B cell (primary cell): ENCODE data around the gene CRBN. TPM values are rescaled to one million over a fixed set of nuclear protein-coding genes. Genes with fewer than 3 reads are reported as not detected.

ENCODE experiments used
- ATAC-seq: fragments of 200-7000 bp; cut with Tn5 transposase; one replicate; pipeline ENCODE4 v1.10.0; 2021; ENCODE audit warnings: low read depth, mild to moderate bottlenecking, moderate number of reproducible peaks, moderate library complexity
- CTCF ChIA-PET: fragments of 350-600 bp; sonication (Branson Sonifier 250); formaldehyde crosslinking; loops from one replicate; lab custom pipeline; 2021; ENCODE audit warnings: antibody characterized with exemption, inconsistent platforms; lab: Charles Lee
- POLR2A ChIA-PET: fragments of 350-600 bp; sonication (Branson Sonifier 250); formaldehyde crosslinking; loops from one replicate; lab custom pipeline; 2021; ENCODE audit warnings: antibody characterized with exemption; lab: Charles Lee
- DNase-seq: peaks from one replicate; pipeline ENCODE4 v3.0.0; 2013
- H2AFZ ChIP-seq: 2 replicates; pipeline ENCODE4 v1.6.1; 2012; ENCODE audit warnings: mild to moderate bottlenecking, low read depth, low read length; ENCODE audit not compliant: insufficient read depth, poor library complexity, severe bottlenecking
- H3K27ac ChIP-seq, 2 donors: 1 replicate in 1 of 2; 2 replicates in 1 of 2; pipeline ENCODE4 v1.5.1; 2012 to 2013; ENCODE audit warnings: low read length in 2 of 2, mild to moderate bottlenecking in 2 of 2, moderate library complexity in 1 of 2
- H3K27me3 ChIP-seq, 4 experiments: fragments of 200-600 bp in 1 of 4; sonication (generic) in 1 of 4; replicated peaks in 1 of 4; 1 replicate in 2 of 4; 2 replicates in 2 of 4; pipeline versions ENCODE4 v1.6.1 to v1.7.0; 2013 to 2016; ENCODE audit warnings: low read length in 3 of 4, mild to moderate bottlenecking in 2 of 4, mixed read lengths in 1 of 4, moderate library complexity in 1 of 4; ENCODE audit not compliant: insufficient read depth in 4 of 4, control insufficient read depth in 3 of 4; ENCODE audit errors: control extremely low read depth in 1 of 4
- H3K36me3 ChIP-seq, 2 experiments: replicated peaks in 1 of 2; 1 replicate in 1 of 2; 2 replicates in 1 of 2; pipeline versions ENCODE4 v1.6.1 to v1.7.1; 2013; ENCODE audit warnings: low read length in 1 of 2; ENCODE audit not compliant: insufficient read depth in 2 of 2, control insufficient read depth in 1 of 2; ENCODE audit errors: control extremely low read depth in 1 of 2, extremely low read depth in 1 of 2
- H3K4me1 ChIP-seq, 2 donors: fragments of 200-600 bp in 1 of 2; sonication (generic) in 1 of 2; 1 replicate in 1 of 2; 2 replicates in 1 of 2; pipeline versions ENCODE4 v1.5.1 to v1.6.1; 2013 to 2017; ENCODE audit warnings: low read length in 2 of 2; ENCODE audit not compliant: control insufficient read depth in 2 of 2, insufficient read depth in 2 of 2
- H3K4me2 ChIP-seq: replicated peaks from 2 replicates; pipeline ENCODE3; 2012; ENCODE audit warnings: mild to moderate bottlenecking, low read depth, low read length; ENCODE audit not compliant: poor library complexity, severe bottlenecking
- H3K4me3 ChIP-seq, 5 experiments: fragments of 200-600 bp in 1 of 5; sonication (generic) in 1 of 5; 1 replicate in 3 of 5; 2 replicates in 2 of 5; pipeline versions ENCODE4 v1.5.1 to v1.7.0; 2011 to 2016; ENCODE audit warnings: low read length in 4 of 5, mild to moderate bottlenecking in 4 of 5, low read depth in 2 of 5, control low read depth in 1 of 5, moderate library complexity in 1 of 5; ENCODE audit not compliant: insufficient read depth in 1 of 5; ENCODE audit errors: control extremely low read depth in 1 of 5, extremely low read depth in 1 of 5
- H3K79me2 ChIP-seq: fragments of 200-600 bp; sonication (generic); one replicate; pipeline ENCODE4 v1.6.0; 2016; ENCODE audit warnings: low read length; ENCODE audit not compliant: control insufficient read depth, insufficient read depth
- H3K9ac ChIP-seq: fragments of 200-600 bp; sonication (generic); 2 replicates; pipeline ENCODE4 v1.6.1; 2017; ENCODE audit warnings: mild to moderate bottlenecking, low read length, moderate library complexity
- H3K9me3 ChIP-seq, 3 donors: one replicate each; pipeline versions ENCODE4 v1.6.1 to v1.7.1; 2013; ENCODE audit warnings: low read length in 2 of 3; ENCODE audit not compliant: control insufficient read depth in 2 of 3, insufficient read depth in 1 of 3; ENCODE audit errors: control extremely low read depth in 1 of 3
- H4K20me1 ChIP-seq: 2 replicates; pipeline ENCODE4 v1.6.0; 2012; ENCODE audit warnings: mild to moderate bottlenecking, low read length; ENCODE audit not compliant: insufficient read depth, control insufficient read depth, poor library complexity, severe bottlenecking
- H3K27ac Mint-ChIP-seq: one replicate; pipeline ENCODE4 v1.8.0; 2021; ENCODE audit warnings: mixed read lengths
- H3K27me3 Mint-ChIP-seq: one replicate; pipeline ENCODE4 v1.8.0; 2021; ENCODE audit warnings: mixed read lengths
- H3K4me1 Mint-ChIP-seq: one replicate; pipeline ENCODE4 v1.8.0; 2021; ENCODE audit warnings: mixed read lengths
- H3K4me3 Mint-ChIP-seq: one replicate; pipeline ENCODE4 v1.8.0; 2021; ENCODE audit warnings: mixed read lengths
- H3K9me3 Mint-ChIP-seq: one replicate; pipeline ENCODE4 v1.8.0; 2022; ENCODE audit warnings: mixed read lengths; ENCODE audit not compliant: insufficient read depth
- EZH2 ChIP-seq: IDR thresholded peaks from 2 replicates; pipeline ENCODE4 v1.6.1; 2012; ENCODE audit warnings: borderline replicate concordance, low read depth, mild to moderate bottlenecking, moderate library complexity, low read length; ENCODE audit not compliant: insufficient read depth, poor library complexity, severe bottlenecking
- WGBS: methylation state at CpG from one replicate; pipeline ENCODE4 v1.1.5; 2013; ENCODE audit warnings: missing lambda C conversion rate; ENCODE audit not compliant: insufficient coverage; 5-methylcytosine and 5-hydroxymethylcytosine counted together
- intact Hi-C: fragments of 100-400 bp; cut with micrococcal nuclease; formaldehyde crosslinking; loops from one replicate; pipeline ENCODE4 v1.10.0; 2022
- polyA plus RNA-seq: library from polyadenylated mRNA; depleted of rRNA; stranded (reverse); fragments of >200 nt; gene quantifications from 2 replicates; pipeline ENCODE4 v1.2.3, GENCODE V29; 2012
- total RNA-seq, 2 donors: library from RNA; stranded (reverse); fragments of 120-200 nt in 1 of 2; gene quantifications; 1 replicate in 1 of 2; 2 replicates in 1 of 2; pipeline versions ENCODE4 v1.2.3 to v1.2.4, GENCODE V29; 2013 to 2022
- TF ChIP-seq, protein P1 (sequence below): fragments of 200-600 bp; IDR thresholded peaks from one replicate; pipeline ENCODE4 v1.8.0; 2022; ENCODE audit warnings: antibody characterized with exemption, mild to moderate bottlenecking

Gene CRBN
- total and polyA plus RNA-seq, 2 donors (not counting 1 experiment from before 2014, with no cell fraction given), result 67.1 to 95.1 TPM

GRCh38 chr3:3192286-3192675 is 12.8 kb upstream of the CRBN start:
- H3K79me2 ChIP-seq, result no peaks in the 10 kb centered on the region
- no peaks in the 10 kb centered on the region for H3K9me3 Mint-ChIP-seq
- no peak overlapping the region for H3K4me3 Mint-ChIP-seq
- peaks cover 1% of the 10 kb centered on the region for H3K4me1 Mint-ChIP-seq
- ATAC-seq (no peak), DNase-seq (no peak)
- no peak overlapping the region for H3K9ac ChIP-seq
- peaks cover 0 to 12% (median 4%) of the 10 kb centered on the region in 4 experiments for H3K27me3 ChIP-seq
- TF ChIP-seq, protein P1, sequence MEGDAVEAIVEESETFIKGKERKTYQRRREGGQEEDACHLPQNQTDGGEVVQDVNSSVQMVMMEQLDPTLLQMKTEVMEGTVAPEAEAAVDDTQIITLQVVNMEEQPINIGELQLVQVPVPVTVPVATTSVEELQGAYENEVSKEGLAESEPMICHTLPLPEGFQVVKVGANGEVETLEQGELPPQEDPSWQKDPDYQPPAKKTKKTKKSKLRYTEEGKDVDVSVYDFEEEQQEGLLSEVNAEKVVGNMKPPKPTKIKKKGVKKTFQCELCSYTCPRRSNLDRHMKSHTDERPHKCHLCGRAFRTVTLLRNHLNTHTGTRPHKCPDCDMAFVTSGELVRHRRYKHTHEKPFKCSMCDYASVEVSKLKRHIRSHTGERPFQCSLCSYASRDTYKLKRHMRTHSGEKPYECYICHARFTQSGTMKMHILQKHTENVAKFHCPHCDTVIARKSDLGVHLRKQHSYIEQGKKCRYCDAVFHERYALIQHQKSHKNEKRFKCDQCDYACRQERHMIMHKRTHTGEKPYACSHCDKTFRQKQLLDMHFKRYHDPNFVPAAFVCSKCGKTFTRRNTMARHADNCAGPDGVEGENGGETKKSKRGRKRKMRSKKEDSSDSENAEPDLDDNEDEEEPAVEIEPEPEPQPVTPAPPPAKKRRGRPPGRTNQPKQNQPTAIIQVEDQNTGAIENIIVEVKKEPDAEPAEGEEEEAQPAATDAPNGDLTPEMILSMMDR, result no peak
- no peak for TF ChIP-seq EZH2
- H4K20me1 ChIP-seq, result no peaks in the 10 kb centered on the region
- no peak overlapping the region for H3K27ac ChIP-seq
- no peaks in the 10 kb centered on the region for H3K4me1 ChIP-seq
- H3K27ac Mint-ChIP-seq, result no peak overlapping the region
- ChIA-PET POLR2A (no interaction called here), CTCF (interaction anchor here (0.6 to 1.7 kb wide), 3 partner anchors 9 to 1098 kb away, joined by 3 to 8 read pairs (median 3); no protein-coding TSS in a partner anchor)
- peaks cover 46% of the 10 kb centered on the region for H3K27me3 Mint-ChIP-seq
- no peak overlapping the region for H3K4me3 ChIP-seq
- no peaks in the 10 kb centered on the region for H3K36me3 ChIP-seq
- no peaks in the 10 kb centered on the region for H3K9me3 ChIP-seq
- intact Hi-C loops, result no loop called here
- WGBS, result 15% methylated on average over 2 of the region's 2 CpGs
- peak overlapping the region; percentile 18 for H2AFZ ChIP-seq
- H3K4me2 ChIP-seq, result no peak overlapping the region

- Histone ChIP-seq H3K9ac (no peak overlapping the region), H3K4me2 (no peak overlapping the region), H4K20me1 (no peaks in the 10 kb centered on the region), H3K36me3 (no peaks in the 10 kb centered on the region), H3K4me1 (no peaks in the 10 kb centered on the region), H3K9me3 (peaks cover 0 to 2% (median 0%) of the 10 kb centered on the region in 3 donors), H2AFZ (peak overlapping the region; percentile 18), H3K27ac (no peak overlapping the region), H3K27me3 (peaks cover 0 to 12% (median 4%) of the 10 kb centered on the region in 4 experiments), H3K79me2 (no peaks in the 10 kb centered on the region), H3K4me3 (no peak overlapping the region)
- ATAC-seq, result no peak
- WGBS, result 40% methylated on average over 1 of the region's 4 CpGs
- no peak overlapping the region for H3K27ac Mint-ChIP-seq
- H3K9me3 Mint-ChIP-seq, result peaks cover under 1% of the 10 kb centered on the region
- H3K4me1 Mint-ChIP-seq, result peaks cover 1% of the 10 kb centered on the region
- intact Hi-C loops, result no loop called here
- H3K27me3 Mint-ChIP-seq, result peaks cover 46% of the 10 kb centered on the region
- POLR2A ChIA-PET, result no interaction called here
- TF ChIP-seq, protein P1, result no peak
- TF ChIP-seq EZH2, result no peak
- H3K4me3 Mint-ChIP-seq, result no peak overlapping the region
- CTCF ChIA-PET, result interaction anchor here (0.6 to 1.7 kb wide), 4 partner anchors 9 to 1099 kb away, joined by 3 to 8 read pairs (median 4); no protein-coding TSS in a partner anchor
- DNase-seq, result no peak
Observed at GRCh38 chr3:3191675-3192285, 12.3 kb upstream of the CRBN start.
